MM.1S (cell line): Measurements from ENCODE around the gene ATG5.

Source experiments
- EZH2 ChIP-seq: fragments of 300-600 bp; sonication (generic); optimal IDR thresholded peaks from 2 replicates; pipeline ENCODE3; 2017; ENCODE audit warnings: low read depth, mild to moderate bottlenecking, antibody characterized with exemption, low read length, mixed read lengths
- TF ChIP-seq, protein P1 (sequence below): fragments of 300-600 bp; sonication (generic); IDR thresholded peaks from 2 replicates; pipeline ENCODE4 v1.5.1; 2016; ENCODE audit warnings: antibody characterized with exemption, low read length, mixed read lengths

DNA sequence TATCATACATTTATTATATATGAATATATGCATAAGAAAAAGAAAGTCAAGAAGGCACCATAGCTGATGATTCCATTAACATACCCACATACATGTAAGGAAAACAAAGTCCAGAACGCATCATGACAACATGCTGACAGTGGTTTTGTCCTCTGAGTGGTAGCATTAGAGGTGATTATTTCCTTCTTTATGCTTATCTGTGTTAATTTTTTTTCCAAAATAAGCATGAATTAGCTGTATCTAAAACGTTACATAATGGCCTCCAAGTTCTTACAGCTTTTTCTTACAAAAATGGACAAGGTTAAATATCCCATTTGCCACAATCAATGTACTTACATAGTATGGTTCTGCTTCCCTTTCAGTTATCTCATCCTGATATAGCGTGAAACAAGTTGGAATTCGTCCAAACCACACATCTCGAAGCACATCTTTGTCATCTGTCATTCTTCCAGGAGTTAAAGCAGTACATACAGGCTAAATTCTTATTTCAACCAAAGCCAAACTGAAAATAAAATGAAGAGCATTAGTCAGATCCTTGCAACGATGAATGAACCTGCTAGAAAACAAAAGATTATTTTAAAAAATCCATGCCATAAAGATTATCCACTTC, 9.7 kb downstream of the ATG5 start:
- no peak for TF ChIP-seq EZH2
- TF ChIP-seq, protein P1, sequence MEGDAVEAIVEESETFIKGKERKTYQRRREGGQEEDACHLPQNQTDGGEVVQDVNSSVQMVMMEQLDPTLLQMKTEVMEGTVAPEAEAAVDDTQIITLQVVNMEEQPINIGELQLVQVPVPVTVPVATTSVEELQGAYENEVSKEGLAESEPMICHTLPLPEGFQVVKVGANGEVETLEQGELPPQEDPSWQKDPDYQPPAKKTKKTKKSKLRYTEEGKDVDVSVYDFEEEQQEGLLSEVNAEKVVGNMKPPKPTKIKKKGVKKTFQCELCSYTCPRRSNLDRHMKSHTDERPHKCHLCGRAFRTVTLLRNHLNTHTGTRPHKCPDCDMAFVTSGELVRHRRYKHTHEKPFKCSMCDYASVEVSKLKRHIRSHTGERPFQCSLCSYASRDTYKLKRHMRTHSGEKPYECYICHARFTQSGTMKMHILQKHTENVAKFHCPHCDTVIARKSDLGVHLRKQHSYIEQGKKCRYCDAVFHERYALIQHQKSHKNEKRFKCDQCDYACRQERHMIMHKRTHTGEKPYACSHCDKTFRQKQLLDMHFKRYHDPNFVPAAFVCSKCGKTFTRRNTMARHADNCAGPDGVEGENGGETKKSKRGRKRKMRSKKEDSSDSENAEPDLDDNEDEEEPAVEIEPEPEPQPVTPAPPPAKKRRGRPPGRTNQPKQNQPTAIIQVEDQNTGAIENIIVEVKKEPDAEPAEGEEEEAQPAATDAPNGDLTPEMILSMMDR = no peak
